ENCODE data around the gene PAIP2.

DNA sequence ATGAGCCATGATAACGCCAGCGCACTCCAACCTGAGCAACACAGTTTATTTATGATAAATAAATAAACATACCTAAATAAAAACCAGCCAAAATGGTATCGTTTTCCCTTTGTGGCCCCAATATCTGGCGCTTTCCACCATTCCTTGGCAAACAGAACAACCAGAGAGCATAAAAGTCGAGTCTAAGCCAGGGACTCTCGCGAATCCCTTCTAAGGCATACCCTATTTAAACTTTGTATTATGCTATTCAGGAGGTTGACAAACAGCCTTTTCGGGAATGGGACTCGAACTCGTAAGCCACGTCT lies 48.5 kb upstream of the PAIP2 start:
- TF ChIP-seq, protein P1, sequence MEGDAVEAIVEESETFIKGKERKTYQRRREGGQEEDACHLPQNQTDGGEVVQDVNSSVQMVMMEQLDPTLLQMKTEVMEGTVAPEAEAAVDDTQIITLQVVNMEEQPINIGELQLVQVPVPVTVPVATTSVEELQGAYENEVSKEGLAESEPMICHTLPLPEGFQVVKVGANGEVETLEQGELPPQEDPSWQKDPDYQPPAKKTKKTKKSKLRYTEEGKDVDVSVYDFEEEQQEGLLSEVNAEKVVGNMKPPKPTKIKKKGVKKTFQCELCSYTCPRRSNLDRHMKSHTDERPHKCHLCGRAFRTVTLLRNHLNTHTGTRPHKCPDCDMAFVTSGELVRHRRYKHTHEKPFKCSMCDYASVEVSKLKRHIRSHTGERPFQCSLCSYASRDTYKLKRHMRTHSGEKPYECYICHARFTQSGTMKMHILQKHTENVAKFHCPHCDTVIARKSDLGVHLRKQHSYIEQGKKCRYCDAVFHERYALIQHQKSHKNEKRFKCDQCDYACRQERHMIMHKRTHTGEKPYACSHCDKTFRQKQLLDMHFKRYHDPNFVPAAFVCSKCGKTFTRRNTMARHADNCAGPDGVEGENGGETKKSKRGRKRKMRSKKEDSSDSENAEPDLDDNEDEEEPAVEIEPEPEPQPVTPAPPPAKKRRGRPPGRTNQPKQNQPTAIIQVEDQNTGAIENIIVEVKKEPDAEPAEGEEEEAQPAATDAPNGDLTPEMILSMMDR (conservative IDR thresholded peaks at IDR 0.05; ENCODE audit: low read depth, low read length) = no peak
- TF ChIP-seq EZH2 (IDR thresholded peaks at IDR 0.05; ENCODE audit: borderline replicate concordance, low read depth, low read length, poor library complexity, severe bottlenecking) = no peak

Measured in A673 (cell line).